Caco-2 (cell line): ENCODE results near the gene MOK. TPM values are rescaled to one million over a fixed set of nuclear protein-coding genes. Genes with fewer than 3 reads are reported as not detected.

Experiments used
- BruUV-seq: library from RNA; stranded (reverse); fragments of 400-500 nt; replicated peaks from 2 replicates; lab custom pipeline; 2021; lab: Mats Ljungman, UMichigan
- CTCF ChIA-PET: fragments of 300-600 bp; sonication (Branson Sonifier 250); formaldehyde crosslinking; loops from one replicate; lab custom pipeline; 2022; ENCODE audit warnings: antibody characterized with exemption; lab: Charles Lee
- POLR2A ChIA-PET: fragments of 300-600 bp; sonication (Branson Sonifier 250); formaldehyde crosslinking; loops from one replicate; lab custom pipeline; 2022; ENCODE audit warnings: antibody characterized with exemption; lab: Charles Lee
- DNase-seq, 2 experiments: peaks; one replicate each; pipeline versions ENCODE4 v3.0.0 to v3.0.0-alpha.2; 2020 to 2022
- H3K27me3 ChIP-seq: replicated peaks from 2 replicates; pipeline ENCODE4 v1.6.0; 2011; ENCODE audit warnings: low read length; ENCODE audit not compliant: control insufficient read depth, insufficient read depth
- H3K36me3 ChIP-seq: 2 replicates; pipeline ENCODE4 v1.5.1; 2011; ENCODE audit warnings: low read length; ENCODE audit not compliant: control insufficient read depth, insufficient read depth
- H3K4me1 ChIP-seq: fragments of 250-450 bp; sonication (Bioruptor Pico); 2 replicates; pipeline ENCODE4 v1.5.1; 2020; ENCODE audit warnings: mild to moderate bottlenecking
- H3K4me3 ChIP-seq: 2 replicates; pipeline ENCODE4 v1.5.1; 2011; ENCODE audit warnings: low read depth, mild to moderate bottlenecking, control low read depth, low read length
- H3K9me3 ChIP-seq: fragments of 250-450 bp; sonication (Bioruptor Pico); 2 replicates; pipeline ENCODE4 v1.5.1; 2020; ENCODE audit warnings: mild to moderate bottlenecking, moderate library complexity
- H3K27ac Mint-ChIP-seq: one replicate; pipeline ENCODE4 v1.8.0; 2022; ENCODE audit warnings: mixed read lengths; ENCODE audit not compliant: unreplicated experiment
- H3K27me3 Mint-ChIP-seq: one replicate; pipeline ENCODE4 v1.8.0; 2022; ENCODE audit warnings: mixed read lengths; ENCODE audit not compliant: insufficient read depth, unreplicated experiment
- H3K36me3 Mint-ChIP-seq: one replicate; pipeline ENCODE4 v1.8.0; 2022; ENCODE audit warnings: mild to moderate bottlenecking, mixed read lengths; ENCODE audit not compliant: insufficient read depth, unreplicated experiment
- H3K4me1 Mint-ChIP-seq: one replicate; pipeline ENCODE4 v1.8.0; 2022; ENCODE audit warnings: low read depth, mixed read lengths; ENCODE audit not compliant: unreplicated experiment
- H3K4me3 Mint-ChIP-seq: one replicate; pipeline ENCODE4 v1.8.0; 2022; ENCODE audit warnings: mild to moderate bottlenecking, moderate library complexity, mixed read lengths; ENCODE audit not compliant: unreplicated experiment
- H3K9me3 Mint-ChIP-seq: one replicate; pipeline ENCODE4 v1.8.0; 2022; ENCODE audit warnings: mixed read lengths; ENCODE audit not compliant: unreplicated experiment
- CTCF ChIP-seq, 2 experiments: fragments of 200-600 bp in 1 of 2; IDR thresholded peaks; 1 replicate in 1 of 2; 2 replicates in 1 of 2; pipeline versions ENCODE4 v1.5.1 to v1.8.0; 2011 to 2022; ENCODE audit warnings: antibody characterized with exemption in 1 of 2, control low read depth in 1 of 2, inconsistent platforms in 1 of 2, low read depth in 1 of 2, low read length in 1 of 2, mild to moderate bottlenecking in 1 of 2, moderate library complexity in 1 of 2; ENCODE audit not compliant: insufficient read depth in 1 of 2, severe bottlenecking in 1 of 2, unreplicated experiment in 1 of 2
- intact Hi-C: fragments of 100-400 bp; cut with micrococcal nuclease; formaldehyde crosslinking; loops from one replicate; pipeline ENCODE4 v1.10.0; 2022; ENCODE audit not compliant: unreplicated experiment
- total RNA-seq: library from RNA; stranded (reverse); gene quantifications from 2 replicates; pipeline ENCODE4 v1.2.3, GENCODE V29; 2022

Gene MOK
- total RNA-seq, 1 experiment from 2014 or later, result 1.4 TPM

GRCh38 chr14:102233081-102233480 lies 71.9 kb downstream of the MOK start:
- intact Hi-C loops, result no loop called here
- Histone ChIP-seq H3K36me3 (no peaks in the 10 kb centered on the region), H3K4me3 (no peak overlapping the region), H3K27me3 (no peaks in the 10 kb centered on the region; the same call in 1 of the 2 replicates), H3K9me3 (no peaks in the 10 kb centered on the region), H3K4me1 (no peaks in the 10 kb centered on the region)
- no TSS peak for BruUV-seq
- Mint-ChIP-seq H3K36me3 (no peaks in the 10 kb centered on the region), H3K27me3 (no peaks in the 10 kb centered on the region), H3K9me3 (no peaks in the 10 kb centered on the region), H3K4me3 (no peak overlapping the region), H3K27ac (no peak overlapping the region), H3K4me1 (no peaks in the 10 kb centered on the region)
- TF ChIP-seq CTCF (IDR thresholded peaks at IDR 0.05; ENCODE audit: insufficient read depth in 1 of 2, low read depth in 1 of 2, low read length in 1 of 2, severe bottlenecking in 1 of 2, unreplicated experiment in 1 of 2), result no peak
- CTCF ChIA-PET, result interaction anchor here (0.6 to 1.1 kb wide), 2 partner anchors 24 to 81 kb away, joined by 5 to 6 read pairs; no protein-coding TSS in a partner anchor
- POLR2A ChIA-PET, result no interaction called here
- no peak for DNase-seq

- Mint-ChIP-seq H3K27ac (no peak overlapping the region), H3K27me3 (no peaks in the 10 kb centered on the region), H3K4me3 (no peak overlapping the region), H3K9me3 (no peaks in the 10 kb centered on the region), H3K36me3 (no peaks in the 10 kb centered on the region), H3K4me1 (no peaks in the 10 kb centered on the region)
- DNase-seq, result no peak
- Histone ChIP-seq H3K27me3 (no peaks in the 10 kb centered on the region), H3K36me3 (no peaks in the 10 kb centered on the region), H3K9me3 (no peaks in the 10 kb centered on the region), H3K4me3 (no peak overlapping the region), H3K4me1 (no peaks in the 10 kb centered on the region)
- TF ChIP-seq CTCF (IDR thresholded peaks at IDR 0.05; ENCODE audit: insufficient read depth in 1 of 2, low read depth in 1 of 2, low read length in 1 of 2, severe bottlenecking in 1 of 2, unreplicated experiment in 1 of 2), result no peak
- ChIA-PET POLR2A (interaction anchor here (0.5 kb wide), 1 partner anchor 84 kb away, joined by 5 read pairs; no protein-coding TSS in a partner anchor), CTCF (no interaction called here)
- intact Hi-C loops, result no loop called here
- BruUV-seq, result no TSS peak
Measured at GRCh38 chr14:102232348-102232625, 72.7 kb downstream of the MOK start.

GRCh38 chr14:102231476-102232347 lies 73.3 kb downstream of the MOK start:
- TF ChIP-seq CTCF (IDR thresholded peaks at IDR 0.05; ENCODE audit: insufficient read depth in 1 of 2, low read depth in 1 of 2, low read length in 1 of 2, severe bottlenecking in 1 of 2, unreplicated experiment in 1 of 2), result no peak
- Mint-ChIP-seq H3K9me3 (no peaks in the 10 kb centered on the region), H3K4me1 (no peaks in the 10 kb centered on the region), H3K36me3 (no peaks in the 10 kb centered on the region), H3K27ac (no peak overlapping the region), H3K4me3 (no peak overlapping the region), H3K27me3 (no peaks in the 10 kb centered on the region)
- intact Hi-C loops, result no loop called here
- POLR2A ChIA-PET, result interaction anchor here (0.5 kb wide), 1 partner anchor 85 kb away, joined by 5 read pairs; no protein-coding TSS in a partner anchor
- no peaks in the 10 kb centered on the region for H3K9me3 ChIP-seq
- CTCF ChIA-PET, result interaction anchor here (1.0 to 1.2 kb wide), 2 partner anchors 83 to 86 kb away, joined by 3 to 4 read pairs; no protein-coding TSS in a partner anchor
- no TSS peak for BruUV-seq
- H3K36me3 ChIP-seq, result no peaks in the 10 kb centered on the region
- H3K4me3 ChIP-seq, result no peak overlapping the region
- DNase-seq, result no peak
- H3K4me1 ChIP-seq, result no peaks in the 10 kb centered on the region
- no peaks in the 10 kb centered on the region for H3K27me3 ChIP-seq
